GM12892 (cell line): Measurements from ENCODE around the gene APOBEC3A.

Experiments used
- POLR2A ChIP-seq: IDR thresholded peaks from 2 replicates; pipeline ENCODE4 v1.6.1; 2011; ENCODE audit warnings: low read depth, low read length, control low read depth
- POLR2AphosphoS5 ChIP-seq: IDR thresholded peaks from 2 replicates; pipeline ENCODE4 v1.6.1; 2011; ENCODE audit warnings: low read depth, low read length, control low read depth

GRCh38 chr22:38951734-38952133, 5.7 kb upstream of the APOBEC3A start:
- TF ChIP-seq POLR2AphosphoS5 (no peak), POLR2A (no peak)
